GM03348 (cell line): Measurements from ENCODE around the gene LSM14B.

Experiments
- DNase-seq: peaks from one replicate; pipeline ENCODE4 v3.0.0; 2012; ENCODE audit warnings: low spot score

LSM14B gene

DNA sequence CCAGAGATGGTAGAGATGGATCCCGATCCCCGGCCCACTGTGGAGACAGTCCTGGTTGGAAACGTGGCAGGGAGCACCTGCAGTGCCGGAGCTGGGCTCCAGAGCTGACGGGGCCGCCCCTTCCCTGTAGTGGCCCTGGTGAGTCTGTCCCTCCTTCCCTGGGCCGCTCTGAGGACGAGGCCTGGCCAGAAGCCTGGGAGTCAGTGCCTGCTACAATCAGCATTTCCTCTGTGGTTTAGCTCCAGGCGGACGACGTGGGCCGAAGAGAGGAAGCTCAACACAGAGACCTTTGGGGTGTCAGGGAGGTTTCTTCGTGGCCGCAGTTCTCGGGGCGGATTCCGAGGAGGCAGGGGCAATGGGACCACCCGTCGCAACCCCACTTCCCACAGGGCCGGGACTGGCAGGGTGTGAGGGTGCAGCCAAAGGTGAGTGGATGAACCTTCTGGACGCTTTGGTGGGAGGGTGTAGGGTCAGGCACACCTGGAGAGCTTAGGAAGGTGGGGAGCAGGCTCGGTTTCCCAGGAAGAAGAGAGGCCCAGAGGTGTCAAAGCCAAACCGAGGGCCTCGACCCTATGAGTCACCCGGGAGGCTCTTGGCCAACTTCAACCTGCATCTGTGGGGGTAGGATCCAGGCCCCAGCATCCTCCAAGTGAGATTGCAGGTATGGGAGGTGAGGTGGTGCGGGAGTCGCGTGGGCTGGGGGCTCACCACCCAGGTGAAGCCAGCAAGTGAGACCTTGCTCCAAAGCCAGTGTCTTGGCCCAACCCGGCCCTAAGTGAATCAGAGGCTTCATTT is 11.0 kb downstream of the LSM14B start:
- DNase-seq, result no peak

DNA sequence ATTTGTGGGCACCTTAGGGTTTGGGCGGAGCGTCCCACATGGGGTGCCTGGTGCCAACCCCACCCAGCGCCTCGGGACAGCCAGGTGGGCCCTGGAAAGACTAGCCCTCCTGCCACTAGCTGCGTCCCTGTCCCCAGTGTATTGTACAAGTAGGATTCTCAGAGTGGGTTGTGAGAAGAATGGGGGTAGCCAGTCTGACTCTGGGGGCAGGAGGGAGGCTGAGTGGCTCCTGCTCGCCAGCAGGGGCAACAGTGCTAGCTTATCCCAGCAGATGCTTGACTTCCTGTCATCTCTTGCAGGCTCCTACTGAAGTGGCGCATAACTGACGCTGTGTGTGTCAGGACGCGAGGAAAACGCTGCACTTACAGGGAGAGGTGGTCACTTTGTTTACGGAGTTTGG is 11.6 kb downstream of the LSM14B start:
- no peak for DNase-seq

DNA sequence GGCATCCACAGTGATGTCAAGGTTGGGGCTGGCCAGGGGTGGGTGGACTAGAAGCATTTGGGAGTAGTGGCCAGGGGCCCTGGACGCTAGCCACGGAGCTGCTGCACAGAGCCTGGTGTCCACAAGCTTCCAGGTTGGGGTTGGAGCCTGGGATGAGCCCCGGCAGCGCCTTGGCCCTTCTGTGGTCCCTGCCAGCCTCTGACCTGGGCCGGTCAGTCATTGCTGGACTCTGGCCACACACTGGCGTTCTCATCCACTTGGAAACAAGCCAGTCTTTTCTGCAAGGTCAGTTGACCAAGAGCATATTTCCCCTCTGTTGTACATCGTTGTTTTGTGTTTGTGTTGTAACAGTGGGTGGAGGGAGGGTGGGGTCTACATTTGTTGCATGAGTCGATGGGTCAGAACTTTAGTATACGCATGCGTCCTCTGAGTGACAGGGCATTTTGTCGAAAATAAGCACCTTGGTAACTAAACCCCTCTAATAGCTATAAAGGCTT is 12.5 kb downstream of the LSM14B start:
- no peak for DNase-seq

DNA sequence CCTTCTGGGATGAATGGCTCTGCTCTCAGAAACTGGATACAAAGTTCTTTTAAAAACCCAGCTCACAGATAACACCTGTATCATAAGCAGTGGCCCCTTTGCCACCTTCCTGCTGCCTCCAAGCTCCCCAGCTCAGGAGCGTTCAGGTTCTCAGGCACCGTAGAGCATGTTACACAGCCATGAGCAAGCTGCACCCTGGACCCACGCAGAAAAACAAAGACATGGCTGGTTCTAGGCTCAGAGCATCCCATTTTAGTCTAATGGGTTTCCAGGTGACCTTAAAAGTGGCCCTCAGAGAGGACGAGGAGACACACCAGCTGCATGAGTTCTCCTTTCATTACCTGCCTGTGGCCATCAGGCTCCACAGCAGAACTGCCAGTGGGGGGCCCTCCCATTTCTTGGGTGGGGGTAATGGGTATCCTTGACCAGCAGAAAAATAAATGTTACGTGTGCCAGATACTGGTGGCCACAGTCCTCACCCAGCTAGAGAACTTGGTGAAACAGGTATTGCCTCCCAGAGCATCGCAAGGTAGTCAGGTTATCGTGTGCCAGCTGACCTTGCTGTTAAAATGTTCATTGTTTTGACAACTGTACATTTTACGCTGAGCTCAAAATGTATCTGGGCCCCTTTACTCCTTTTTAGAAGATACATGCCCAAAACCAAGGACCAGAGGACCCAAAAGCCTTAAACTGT is 13.4 kb downstream of the LSM14B start:
- DNase-seq, result no peak

DNA sequence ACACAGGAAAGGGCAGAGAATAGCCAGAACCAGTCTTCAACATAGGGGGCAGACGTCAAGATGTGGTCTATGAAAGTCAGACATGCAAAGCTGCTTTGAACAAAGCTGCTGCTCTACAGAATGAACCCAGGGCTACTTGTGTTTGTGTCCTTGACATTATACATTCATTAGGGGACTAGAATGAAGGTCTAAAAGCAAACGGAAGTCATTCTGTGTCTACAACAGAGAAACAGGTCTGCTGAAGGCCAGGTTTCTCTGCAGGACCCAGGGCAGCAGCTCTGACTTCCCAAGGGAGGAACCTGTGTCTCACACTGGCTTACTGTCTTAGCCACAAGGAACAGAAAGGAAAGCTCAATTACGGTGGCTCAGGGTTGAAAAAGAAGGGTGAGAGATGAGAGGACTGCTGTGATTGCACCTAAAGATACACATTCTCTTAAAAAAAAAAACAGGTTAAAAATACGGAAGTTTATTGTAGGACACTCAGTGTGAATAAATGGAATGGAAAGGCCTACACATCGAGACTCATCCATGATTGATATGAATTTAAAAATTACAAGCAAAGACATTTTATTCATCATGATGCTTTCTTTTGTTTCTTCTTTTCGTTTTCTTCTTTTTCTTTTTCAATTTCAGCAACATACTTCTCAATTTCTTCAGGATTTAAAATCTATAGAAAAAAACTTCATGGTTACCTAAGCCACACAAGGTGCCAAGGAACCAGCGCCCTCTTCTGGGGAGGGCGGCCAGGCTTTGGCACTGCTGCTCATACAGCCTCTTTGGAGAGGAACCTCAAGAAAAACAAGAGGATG is 14.2 kb downstream of the LSM14B start:
- peak; percentile 70 for DNase-seq

DNA sequence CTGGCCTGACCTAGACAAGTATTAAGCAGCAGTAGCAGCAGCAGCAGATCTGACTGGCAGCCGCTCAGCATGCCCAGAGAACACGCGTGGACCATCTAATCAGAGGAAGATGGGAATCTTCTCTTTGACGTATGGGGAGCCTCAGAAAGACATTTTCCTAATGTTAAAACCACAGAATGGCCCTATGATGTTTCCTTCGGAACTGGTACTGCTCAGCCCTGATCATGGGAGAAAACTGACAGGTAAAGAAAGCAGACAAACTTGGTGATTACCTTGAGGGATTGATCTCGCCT is 14.8 kb downstream of the LSM14B start:
- DNase-seq, result no peak

DNA sequence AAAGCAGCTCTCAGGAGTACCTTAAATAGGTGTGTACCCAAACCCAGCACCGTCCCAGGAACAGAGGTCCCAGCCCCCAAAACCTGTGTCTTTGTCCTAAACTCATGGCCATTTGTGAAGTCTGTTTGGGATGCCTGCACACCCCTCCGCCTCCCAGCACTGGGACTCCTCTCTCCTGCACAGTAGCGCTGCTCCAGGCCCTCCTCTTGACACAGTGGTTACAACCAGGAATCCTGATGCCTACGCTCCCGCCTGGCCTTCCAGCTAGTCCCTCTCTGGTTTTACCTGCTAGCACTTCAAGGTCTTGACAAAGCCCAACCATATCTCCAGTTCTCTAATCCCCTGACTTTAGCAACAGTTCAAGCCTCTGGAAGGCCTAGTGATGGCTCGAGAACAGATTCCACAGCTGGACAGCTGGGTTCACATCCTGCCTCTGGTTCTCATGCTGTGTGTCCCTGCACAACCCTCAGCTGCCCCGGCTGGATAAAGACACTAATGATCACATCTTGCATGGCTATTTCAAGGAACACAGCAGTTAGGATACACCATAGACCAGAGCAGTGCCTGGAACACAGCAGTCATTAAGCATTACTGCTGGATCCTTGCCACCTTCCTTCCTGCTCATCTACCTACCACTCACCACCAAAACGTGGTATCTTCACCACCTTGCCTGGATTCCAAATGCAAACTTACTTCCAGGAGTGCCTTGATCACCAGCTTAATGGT is 15.4 kb downstream of the LSM14B start:
- DNase-seq, result no peak

DNA sequence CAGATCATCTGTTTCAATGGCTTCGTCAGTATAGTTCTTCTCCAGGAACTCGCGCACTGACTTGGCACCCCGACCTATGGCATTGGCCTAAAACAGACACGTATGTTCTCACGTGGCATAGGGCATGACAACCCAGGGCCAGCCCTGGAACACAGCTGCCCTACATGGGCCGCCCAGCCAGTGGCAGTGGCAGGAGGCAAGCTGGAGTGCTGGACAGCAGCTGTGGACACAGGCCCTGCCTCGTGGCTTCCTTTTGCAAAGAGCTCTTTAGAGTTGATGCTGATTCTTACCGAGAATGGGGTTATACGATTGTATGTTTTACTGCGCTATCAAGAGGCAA is 15.9 kb downstream of the LSM14B start:
- DNase-seq, result no peak

DNA sequence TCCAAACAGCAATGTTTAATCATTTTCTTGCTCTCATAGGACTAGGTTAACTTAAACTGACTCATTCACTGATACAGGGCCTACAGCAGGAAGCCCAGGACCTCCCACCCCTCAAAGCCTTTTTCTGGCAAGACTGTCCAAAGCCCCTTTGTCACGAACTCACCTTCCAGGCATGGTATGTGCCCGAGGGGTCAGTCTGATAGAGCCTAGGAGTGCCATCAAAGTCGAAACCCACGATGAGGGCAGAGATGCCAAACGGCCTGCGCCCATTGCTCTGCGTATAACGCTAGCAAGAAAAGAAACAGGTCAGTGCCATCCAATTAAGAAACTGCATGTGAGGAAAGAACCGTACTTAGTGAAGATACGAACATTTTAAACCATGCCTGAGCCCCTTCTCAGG is 16.6 kb downstream of the LSM14B start:
- no peak for DNase-seq

DNA sequence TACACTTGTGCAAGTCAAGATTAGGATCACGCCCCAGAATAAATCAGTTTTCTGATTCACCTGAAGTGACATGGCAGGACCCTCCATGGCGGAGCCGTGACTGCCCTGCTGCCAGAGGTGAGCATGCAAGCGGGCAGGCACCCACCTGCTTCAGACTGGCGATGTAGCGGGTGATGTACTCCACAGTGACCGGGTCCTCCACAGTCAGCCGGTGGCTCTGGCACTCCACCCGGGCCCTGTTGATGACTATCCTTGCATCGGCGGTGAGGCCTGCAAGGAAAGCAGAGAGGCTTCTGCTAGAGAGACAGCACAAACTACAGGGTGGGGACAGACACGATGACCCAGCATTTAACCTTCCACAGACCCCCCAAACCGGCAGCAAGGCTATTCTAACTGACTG is 17.4 kb downstream of the LSM14B start:
- DNase-seq, result no peak

DNA sequence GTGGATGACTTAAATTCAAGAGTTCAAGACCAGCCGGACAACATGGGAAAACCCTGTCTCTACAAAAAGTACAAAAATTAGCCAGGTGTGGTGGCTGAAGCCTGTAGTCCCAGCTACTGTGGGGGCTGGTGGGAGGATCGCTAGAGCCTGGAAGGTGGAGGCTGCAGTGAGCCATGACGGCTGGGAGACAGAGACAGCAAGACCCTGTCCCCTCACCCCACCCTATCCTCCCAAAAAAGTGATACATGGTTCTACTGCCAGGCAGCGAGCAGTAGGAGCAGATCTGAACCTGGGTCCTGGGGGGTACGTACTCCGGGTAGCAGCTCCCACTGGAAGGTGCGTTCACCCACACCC is 18.7 kb downstream of the LSM14B start:
- DNase-seq, result no peak

DNA sequence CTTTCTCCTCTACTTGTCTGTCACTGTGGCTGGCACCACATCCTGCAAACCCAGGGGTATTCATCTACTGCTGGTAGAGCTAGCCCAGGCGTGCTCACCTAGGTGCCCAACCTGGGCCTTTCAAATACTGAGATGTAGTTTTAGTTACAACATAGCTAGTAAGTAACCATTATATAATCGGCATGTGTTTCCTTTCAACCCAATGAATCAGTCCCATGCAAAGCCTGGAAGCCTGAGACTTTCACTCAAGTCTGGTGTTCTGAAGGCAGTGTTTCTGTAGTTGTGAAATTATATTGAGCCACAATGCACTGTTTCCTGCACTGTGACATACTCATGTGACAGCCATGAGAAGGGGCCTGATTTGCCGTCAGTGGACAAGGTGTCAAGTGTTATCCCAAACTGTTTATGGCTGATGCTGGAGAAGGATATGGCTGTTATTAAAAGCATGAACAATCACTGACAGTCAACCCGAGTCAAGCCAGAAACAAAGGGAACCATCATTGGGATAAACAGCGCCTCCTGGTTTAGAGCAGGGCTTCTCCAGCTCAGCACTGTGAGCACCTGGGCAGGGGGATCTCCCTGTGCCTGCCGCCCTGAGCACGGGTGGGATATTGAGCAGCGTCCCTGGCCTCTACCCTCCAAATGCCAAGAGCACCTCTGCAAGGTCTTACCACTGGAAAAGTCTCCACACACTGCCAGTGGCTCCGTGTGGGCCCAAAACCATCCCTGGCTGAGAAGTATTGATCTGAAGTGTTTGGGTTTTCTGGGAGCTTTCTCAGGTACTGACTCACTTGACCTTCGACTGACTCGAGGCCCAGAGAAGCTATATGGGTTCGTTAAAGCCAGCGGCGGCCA is 19.3 kb downstream of the LSM14B start:
- peak; percentile 31 for DNase-seq

DNA sequence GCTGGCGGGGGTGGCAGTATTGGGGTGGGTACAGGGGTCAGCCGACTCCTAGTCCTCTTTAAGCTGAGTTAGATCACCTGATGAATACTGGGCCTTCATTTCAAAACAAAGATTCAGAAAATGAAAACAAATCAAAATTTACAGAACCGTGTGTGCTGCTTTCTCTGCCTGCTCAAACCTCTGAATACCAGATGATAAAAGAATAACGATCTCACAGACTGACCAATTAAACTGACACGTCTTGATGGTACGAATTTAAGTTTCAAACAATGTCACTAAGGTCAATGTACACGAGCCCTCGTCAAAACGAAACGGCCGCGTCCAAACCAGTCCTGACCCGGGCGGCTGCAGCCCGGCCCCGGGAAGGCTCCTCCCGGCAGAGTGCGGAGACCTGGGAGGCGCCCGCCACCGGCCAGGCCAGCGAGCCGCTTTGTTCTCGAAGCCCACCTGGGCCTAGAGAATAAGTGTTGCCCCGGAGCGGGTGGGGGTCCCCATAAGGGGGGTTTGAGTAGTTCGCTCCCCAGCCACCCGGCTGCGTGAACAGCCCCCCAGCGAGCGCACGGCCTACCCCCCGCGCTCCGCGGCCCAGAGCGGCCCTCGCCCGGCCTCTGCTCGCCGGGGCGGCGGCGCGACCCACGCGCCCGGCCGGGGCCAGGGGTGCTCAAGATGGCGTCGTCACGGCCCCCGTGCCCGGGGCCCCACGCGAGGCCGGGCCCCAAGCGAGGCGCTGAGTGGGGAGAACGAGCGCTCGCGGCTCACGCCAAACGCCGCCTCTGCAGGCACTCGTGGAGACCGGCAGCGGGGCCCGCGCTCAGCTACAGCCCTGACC is 20.2 kb downstream of the LSM14B start:
- DNase-seq, result peak; percentile 51

DNA sequence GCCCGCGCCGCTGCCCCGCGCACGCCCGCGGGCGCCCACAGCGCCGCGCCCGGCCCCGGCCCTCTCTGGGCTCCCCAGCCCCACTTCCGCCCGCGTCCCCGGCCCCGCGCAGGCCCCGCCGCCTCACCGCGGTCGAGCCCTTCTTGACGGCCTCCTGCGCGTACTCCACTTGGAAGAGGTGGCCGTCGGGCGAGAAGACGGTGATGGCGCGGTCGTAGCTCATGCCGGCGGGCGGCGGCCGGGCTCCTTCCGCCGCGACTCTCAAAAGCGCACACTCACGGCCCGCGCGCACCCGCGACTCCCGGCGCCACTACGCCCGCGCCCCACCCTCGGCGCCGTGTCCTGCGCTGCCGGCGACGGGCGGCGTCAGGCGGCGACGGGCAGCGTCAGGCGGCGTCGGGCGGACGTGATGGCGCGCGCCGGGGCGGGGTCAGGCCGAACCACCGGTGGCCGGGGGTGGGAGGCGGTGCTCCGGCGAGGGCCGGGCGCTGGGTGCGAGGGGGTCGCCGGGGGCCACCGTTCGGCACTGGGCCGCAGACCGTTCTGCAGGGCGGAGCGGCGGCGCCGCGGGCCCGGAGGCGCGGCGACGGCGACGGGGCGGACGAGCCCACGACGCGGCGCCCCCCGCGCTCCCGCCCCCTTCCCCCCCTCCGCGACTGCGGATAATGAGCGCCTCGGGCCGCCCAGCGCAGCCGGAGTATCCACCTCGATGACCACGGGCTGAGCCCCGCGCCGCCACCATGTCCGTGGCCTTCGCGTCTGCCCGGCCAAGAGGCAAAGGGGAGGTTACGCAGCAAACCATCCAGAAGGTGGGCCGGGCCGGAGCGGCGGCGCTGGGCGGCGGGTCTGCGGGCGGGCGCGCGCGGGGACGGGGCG is 21.0 kb downstream of the LSM14B start, which contains the start of the genes PSMA7 and SS18L1:
PSMA7 (minus strand) TSS at position 314 of the 876 bp plus-strand sequence; CDS start at position 223, 91 bp downstream.
SS18L1 (plus strand) TSS at position 689 of the 876 bp plus-strand sequence; CDS start at position 741, 52 bp downstream.
- DNase-seq, result peak; percentile 96

DNA sequence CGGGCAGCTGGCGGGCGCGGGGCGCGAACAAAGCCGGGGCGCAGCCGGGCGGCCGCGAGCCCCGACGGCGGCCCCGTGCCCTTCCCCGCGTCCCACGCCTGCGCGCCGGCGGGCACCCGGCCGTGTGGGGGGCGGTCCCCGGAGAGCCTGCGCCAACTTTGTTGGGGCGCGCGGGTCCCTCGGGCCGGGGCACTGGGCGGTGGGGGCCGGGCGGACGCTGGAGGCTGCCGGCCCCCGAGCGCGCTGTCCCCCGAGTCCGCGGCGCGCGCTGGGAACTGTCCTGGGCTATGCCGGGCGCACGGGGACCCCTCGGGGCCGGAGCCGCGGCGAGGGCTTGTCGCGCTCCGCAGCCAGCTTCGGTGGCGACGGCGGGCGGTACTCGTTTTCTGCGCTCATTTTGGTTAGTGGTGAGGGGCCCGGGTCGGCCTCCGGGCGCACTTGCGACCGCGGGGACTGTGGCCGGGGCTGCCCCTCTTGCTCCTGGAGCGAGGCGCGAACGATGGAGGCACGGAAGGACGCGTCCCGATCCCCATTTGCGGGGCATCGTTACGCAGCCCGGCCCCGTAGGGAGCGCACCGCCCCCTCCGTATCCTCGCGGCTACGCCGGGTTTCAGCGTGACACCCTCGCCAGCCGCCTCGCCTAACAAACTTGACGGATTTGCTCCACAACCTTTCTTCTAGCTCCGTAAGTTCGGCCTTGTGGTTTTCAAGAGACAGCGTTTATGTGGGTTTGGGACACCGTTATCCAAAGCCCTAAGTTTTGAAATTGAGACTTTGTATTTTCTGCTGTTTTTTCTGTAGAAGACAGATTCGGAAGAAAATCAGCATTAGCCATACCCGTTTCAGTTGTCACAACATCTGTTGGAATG is 21.9 kb downstream of the LSM14B start:
- peak; percentile 89 for DNase-seq

DNA sequence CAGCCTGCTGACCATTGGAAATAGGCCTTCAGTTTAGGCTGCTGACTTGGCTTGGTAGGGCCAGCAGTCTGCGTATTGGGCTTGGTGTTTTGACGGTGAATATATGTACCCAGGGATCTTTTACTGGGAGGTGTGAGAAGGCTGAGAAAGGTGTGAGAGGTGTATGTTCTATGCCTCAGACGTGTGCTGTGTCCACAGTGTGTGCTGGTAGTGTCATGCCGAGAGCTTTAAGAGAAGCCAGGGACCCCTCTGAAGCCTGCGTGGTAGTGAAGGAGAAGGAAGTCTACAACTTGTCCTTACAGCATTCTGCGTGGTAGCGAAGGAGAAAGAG is 23.4 kb downstream of the LSM14B start:
- DNase-seq, result no peak

DNA sequence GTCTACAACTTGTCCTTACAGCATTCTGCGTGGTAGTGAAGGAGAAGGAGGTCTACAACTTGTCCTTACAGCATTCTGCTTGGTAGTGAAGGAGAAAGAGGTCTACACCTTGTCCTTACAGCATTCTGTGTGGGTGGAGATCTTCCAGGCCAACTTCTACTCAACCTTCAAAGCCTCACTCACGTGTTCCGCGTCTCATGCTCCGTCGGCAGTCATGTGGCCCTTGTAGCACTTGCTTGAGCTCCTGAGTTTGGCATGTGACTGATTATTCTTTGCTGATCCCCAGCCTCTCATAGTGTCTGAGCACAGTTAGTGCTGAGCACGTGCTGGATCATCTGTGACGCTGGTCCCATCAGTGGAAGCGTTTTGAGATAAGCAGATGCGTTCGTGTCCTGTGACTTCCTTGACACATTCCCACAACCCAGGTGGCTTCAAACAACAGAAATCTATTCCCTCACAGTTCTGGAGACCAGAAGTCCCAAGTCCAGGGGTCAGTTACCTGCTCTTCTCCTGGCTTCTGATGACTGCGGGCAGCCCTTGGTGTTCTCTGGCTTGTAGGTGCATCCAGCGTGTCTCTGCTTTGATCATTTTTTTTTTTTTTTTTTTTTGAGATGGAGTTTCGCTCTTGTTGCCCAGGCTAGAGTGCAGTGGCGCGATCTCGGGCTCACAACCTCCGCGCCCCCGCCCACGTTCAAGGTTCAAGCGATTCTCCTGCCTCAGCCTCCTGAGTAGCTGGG is 23.9 kb downstream of the LSM14B start:
- no peak for DNase-seq

DNA sequence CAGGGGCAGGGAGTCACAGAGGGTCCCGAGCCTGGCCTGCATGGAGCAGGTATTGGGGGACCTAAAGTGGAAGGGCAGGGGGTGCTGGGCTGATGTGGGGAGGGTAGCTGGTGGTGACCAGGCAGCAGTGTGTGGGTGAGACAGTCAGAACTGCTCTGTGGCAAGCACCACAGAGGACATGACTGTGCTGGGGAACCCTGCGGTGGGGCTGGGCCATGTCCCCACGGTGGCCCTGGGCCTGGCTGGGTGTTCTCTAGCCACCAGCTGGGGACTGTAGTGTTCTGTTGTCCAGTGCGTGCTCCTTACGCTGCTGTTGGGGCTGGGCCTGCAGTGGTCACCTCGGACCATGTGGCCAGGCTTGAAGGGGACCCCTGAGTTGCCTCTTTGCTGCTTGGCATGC is 24.9 kb downstream of the LSM14B start:
- DNase-seq, result no peak
